Muscle layer of duodenum (tissue), 2 donors: ENCODE results near the gene SGIP1.
"Not testable (repeated sequence)": the region's sequence is repeated elsewhere in the genome, so short reads cannot be mapped to it uniquely, and the experiment has no call there.

Source experiments
- H3K27ac ChIP-seq: one replicate; pipeline ENCODE4 v1.7.0; 2013; ENCODE audit warnings: mild to moderate bottlenecking, low read length
- H3K27me3 ChIP-seq: one replicate; pipeline ENCODE4 v1.7.0; 2013; ENCODE audit warnings: low read depth, mild to moderate bottlenecking, control low read depth, low read length
- H3K36me3 ChIP-seq, 2 donors: one replicate each; pipeline ENCODE4 v1.7.0; 2013; ENCODE audit warnings: low read length in 2 of 2, control low read depth in 1 of 2, mild to moderate bottlenecking in 1 of 2; ENCODE audit not compliant: insufficient read depth in 2 of 2, control insufficient read depth in 1 of 2
- H3K4me1 ChIP-seq, 2 donors: one replicate each; pipeline ENCODE4 v1.7.0; 2013; ENCODE audit warnings: low read length in 2 of 2, mild to moderate bottlenecking in 2 of 2, control low read depth in 1 of 2, moderate library complexity in 1 of 2; ENCODE audit not compliant: insufficient read depth in 2 of 2, control insufficient read depth in 1 of 2
- H3K4me3 ChIP-seq, 2 donors: one replicate each; pipeline ENCODE4 v1.7.0; 2013; ENCODE audit warnings: low read length in 2 of 2, low read depth in 1 of 2, mild to moderate bottlenecking in 1 of 2
- H3K9me3 ChIP-seq, 2 donors: one replicate each; pipeline ENCODE4 v1.7.0; 2013; ENCODE audit warnings: low read length in 2 of 2, control low read depth in 1 of 2, mild to moderate bottlenecking in 1 of 2; ENCODE audit not compliant: control insufficient read depth in 1 of 2
- donor health status: healthy.

SGIP1 gene

GRCh38 chr1:66775646-66776045 lies 241.7 kb downstream of the SGIP1 start:
- Histone ChIP-seq H3K9me3 (no peaks in the 10 kb centered on the region), H3K36me3 (no peaks in the 10 kb centered on the region), H3K27ac (no peak overlapping the region), H3K4me3 (no peak overlapping the region), H3K4me1 (no peaks in the 10 kb centered on the region), H3K27me3 (no peaks in the 10 kb centered on the region)

- H3K27ac ChIP-seq, result no peak overlapping the region
- H3K4me3 ChIP-seq, result no peak overlapping the region
- H3K27me3 ChIP-seq, result no peaks in the 10 kb centered on the region
- H3K36me3 ChIP-seq, result no peaks in the 10 kb centered on the region
- no peaks in the 10 kb centered on the region for H3K4me1 ChIP-seq
- no peaks in the 10 kb centered on the region for H3K9me3 ChIP-seq
Measured at GRCh38 chr1:66777831-66778230, 243.9 kb downstream of the SGIP1 start.

GRCh38 chr1:66778266-66778665 lies 244.3 kb downstream of the SGIP1 start:
- H3K36me3 ChIP-seq, result no peaks in the 10 kb centered on the region
- no peak overlapping the region for H3K27ac ChIP-seq
- no peaks in the 10 kb centered on the region for H3K27me3 ChIP-seq
- no peaks in the 10 kb centered on the region for H3K9me3 ChIP-seq
- H3K4me1 ChIP-seq, result no peaks in the 10 kb centered on the region
- no peak overlapping the region for H3K4me3 ChIP-seq

- Histone ChIP-seq H3K9me3 (no peaks in the 10 kb centered on the region), H3K4me1 (no peaks in the 10 kb centered on the region), H3K27me3 (no peaks in the 10 kb centered on the region), H3K36me3 (no peaks in the 10 kb centered on the region), H3K27ac (no peak overlapping the region), H3K4me3 (no peak overlapping the region)
Measured at GRCh38 chr1:66778969-66779368, 245.0 kb downstream of the SGIP1 start.

- no peak overlapping the region for H3K4me3 ChIP-seq
Measured at GRCh38 chr1:66779475-66780078, 245.6 kb downstream of the SGIP1 start.

GRCh38 chr1:66785800-66786199 lies 251.8 kb downstream of the SGIP1 start:
- H3K27ac ChIP-seq, H3K27me3 ChIP-seq, H3K4me1 ChIP-seq, H3K9me3 ChIP-seq, H3K36me3 ChIP-seq, H3K4me3 ChIP-seq: not testable (repeated sequence)

More at GRCh38 chr1:66779475-66780078, 245.6 kb downstream of the SGIP1 start:
- Histone ChIP-seq H3K27me3 (no peaks in the 10 kb centered on the region), H3K9me3 (no peaks in the 10 kb centered on the region), H3K27ac (no peak overlapping the region), H3K36me3 (no peaks in the 10 kb centered on the region), H3K4me1 (no peaks in the 10 kb centered on the region)

- Histone ChIP-seq H3K4me1 (no peaks in the 10 kb centered on the region), H3K4me3 (no peak overlapping the region), H3K27ac (no peak overlapping the region), H3K9me3 (no peaks in the 10 kb centered on the region), H3K27me3 (no peaks in the 10 kb centered on the region), H3K36me3 (no peaks in the 10 kb centered on the region)
Measured at GRCh38 chr1:66787641-66788040, 253.7 kb downstream of the SGIP1 start.

GRCh38 chr1:66788231-66788939 lies 254.4 kb downstream of the SGIP1 start:
- Histone ChIP-seq H3K9me3 (no peaks in the 10 kb centered on the region), H3K27me3 (no peaks in the 10 kb centered on the region), H3K36me3 (no peaks in the 10 kb centered on the region), H3K4me3 (no peak overlapping the region), H3K27ac (no peak overlapping the region), H3K4me1 (no peaks in the 10 kb centered on the region)

- Histone ChIP-seq H3K27me3 (no peaks in the 10 kb centered on the region), H3K9me3 (no peaks in the 10 kb centered on the region), H3K36me3 (no peaks in the 10 kb centered on the region), H3K27ac (no peak overlapping the region), H3K4me3 (no peak overlapping the region), H3K4me1 (no peaks in the 10 kb centered on the region)
Measured at GRCh38 chr1:66791621-66792610, 258.0 kb downstream of the SGIP1 start.

- H3K4me1 ChIP-seq, H3K27ac ChIP-seq, H3K36me3 ChIP-seq, H3K4me3 ChIP-seq, H3K9me3 ChIP-seq, H3K27me3 ChIP-seq: not testable (repeated sequence)
Measured at GRCh38 chr1:66795839-66796238, 261.9 kb downstream of the SGIP1 start.
